GM18511 (cell line): ENCODE data around the gene PRDM16.

Experiments
- ATAC-seq: cut with Tn5 transposase; IDR thresholded peaks from one replicate; pipeline ENCODE4 v1.9.1; 2021; ENCODE audit warnings: mild to moderate bottlenecking, moderate library complexity; ENCODE audit not compliant: unreplicated experiment

Gene PRDM16

GRCh38 chr1:3453891-3454810 is 385.1 kb downstream of the PRDM16 start, which contains the start of gene ARHGEF16:
TSS of gene ARHGEF16 (plus strand) at chr1:3454665. CDS start at chr1:3463085, 8,420 bp downstream.
- ATAC-seq, result no peak

- ATAC-seq, result no peak
Measured at GRCh38 chr1:3454811-3455618, 386.0 kb downstream of the PRDM16 start.

GRCh38 chr1:3455670-3456448 is 386.9 kb downstream of the PRDM16 start:
- no peak for ATAC-seq

GRCh38 chr1:3456449-3456963 is 387.5 kb downstream of the PRDM16 start:
- no peak for ATAC-seq

- no peak for ATAC-seq
Measured at GRCh38 chr1:3456964-3457909, 388.2 kb downstream of the PRDM16 start.

GRCh38 chr1:3457910-3458883 is 389.2 kb downstream of the PRDM16 start:
- ATAC-seq, result no peak

GRCh38 chr1:3459051-3459908 is 390.3 kb downstream of the PRDM16 start:
- no peak for ATAC-seq

- no peak for ATAC-seq
Measured at GRCh38 chr1:3459940-3460671, 391.1 kb downstream of the PRDM16 start.

- ATAC-seq, result no peak
Measured at GRCh38 chr1:3460672-3461131, 391.7 kb downstream of the PRDM16 start.

GRCh38 chr1:3461238-3461933 is 392.4 kb downstream of the PRDM16 start:
- ATAC-seq, result no peak

- no peak for ATAC-seq
Measured at GRCh38 chr1:3461934-3462275, 392.9 kb downstream of the PRDM16 start.

- no peak for ATAC-seq
Measured at GRCh38 chr1:3462356-3463012, 393.5 kb downstream of the PRDM16 start.

- ATAC-seq, result no peak
Measured at GRCh38 chr1:3463013-3463385, 394.0 kb downstream of the PRDM16 start.

- ATAC-seq, result no peak
Measured at GRCh38 chr1:3463408-3463863, 394.4 kb downstream of the PRDM16 start.

- no peak for ATAC-seq
Measured at GRCh38 chr1:3463891-3464648, 395.1 kb downstream of the PRDM16 start.
